GM12891 (cell line): ENCODE measurements around the gene GDF2.

Experiments
- DNase-seq: peaks from one replicate; pipeline ENCODE4 v3.0.0; 2011; ENCODE audit warnings: low spot score; ENCODE audit not compliant: insufficient read length
- FAIRE-seq: peaks from 2 replicates; lab custom pipeline; 2011; peaks lifted over from hg19 to GRCh38; lab: Jason Lieb, UNC
- PAX5 ChIP-seq: IDR thresholded peaks from 2 replicates; pipeline ENCODE4 v1.6.1; 2011; ENCODE audit warnings: low read length, moderate library complexity, mild to moderate bottlenecking; ENCODE audit not compliant: insufficient read depth, severe bottlenecking
- POLR2A ChIP-seq: IDR thresholded peaks from 2 replicates; pipeline ENCODE4 v1.6.1; 2011; ENCODE audit warnings: low read depth, low read length, control low read depth
- POLR2AphosphoS5 ChIP-seq: IDR thresholded peaks from 2 replicates; pipeline ENCODE4 v1.6.1; 2011; ENCODE audit warnings: low read depth, low read length, control low read depth
- POU2F2 ChIP-seq: IDR thresholded peaks from 2 replicates; pipeline ENCODE4 v1.6.1; 2011; ENCODE audit warnings: low read depth, mild to moderate bottlenecking, control low read depth, low read length, moderate library complexity
- SPI1 ChIP-seq: IDR thresholded peaks from 2 replicates; pipeline ENCODE4 v1.6.1; 2011; ENCODE audit warnings: low read depth, low read length, control low read depth
- TAF1 ChIP-seq: IDR thresholded peaks from 2 replicates; pipeline ENCODE4 v1.6.1; 2011; ENCODE audit warnings: low read depth, low read length, control low read depth

Gene GDF2

GRCh38 chr10:47348661-47349470, 26.6 kb downstream of the GDF2 start:
- TF ChIP-seq SPI1 (no peak), POLR2AphosphoS5 (no peak), TAF1 (no peak)
- no peak for FAIRE-seq

GRCh38 chr10:47349516-47349915, 27.3 kb downstream of the GDF2 start:
- DNase-seq (no peak), FAIRE-seq (no peak)
- TF ChIP-seq POLR2A, result no peak
- TF ChIP-seq TAF1, result no peak

More at GRCh38 chr10:47348661-47349470, 26.6 kb downstream of the GDF2 start:
- DNase-seq, result no peak

- FAIRE-seq (no peak), DNase-seq (no peak)
- TF ChIP-seq POLR2AphosphoS5 (no peak), POLR2A (no peak), SPI1 (no peak), TAF1 (no peak), POU2F2 (no peak), PAX5 (no peak)
These were observed 27.7 kb downstream of the GDF2 start for GRCh38 chr10:47349941-47350371.

GRCh38 chr10:47350671-47351640, 28.7 kb downstream of the GDF2 start:
- no peak for DNase-seq
- no peak for FAIRE-seq
- no peak for TF ChIP-seq SPI1
- no peak for TF ChIP-seq POLR2A
- TF ChIP-seq PAX5, result no peak

- no peak for DNase-seq
- no peak for FAIRE-seq
- TF ChIP-seq TAF1 (no peak), POU2F2 (no peak), POLR2A (no peak), SPI1 (no peak), PAX5 (no peak), POLR2AphosphoS5 (no peak)
These were observed 29.9 kb downstream of the GDF2 start for GRCh38 chr10:47351899-47352815.

GRCh38 chr10:47353351-47353750, 31.1 kb downstream of the GDF2 start:
- no peak for TF ChIP-seq POLR2A
- no peak for TF ChIP-seq PAX5
- no peak for TF ChIP-seq POU2F2
- TF ChIP-seq SPI1, result no peak
- TF ChIP-seq TAF1, result no peak
- no peak for TF ChIP-seq POLR2AphosphoS5
- FAIRE-seq (no peak), DNase-seq (no peak)

GRCh38 chr10:47354165-47354564, 31.9 kb downstream of the GDF2 start:
- TF ChIP-seq TAF1 (no peak), SPI1 (no peak), POLR2A (no peak), POLR2AphosphoS5 (no peak), POU2F2 (no peak), PAX5 (no peak)
- no peak for FAIRE-seq
- DNase-seq, result no peak

GRCh38 chr10:47354900-47355299, 32.6 kb downstream of the GDF2 start:
- DNase-seq (no peak), FAIRE-seq (no peak)
- no peak for TF ChIP-seq POLR2AphosphoS5
- TF ChIP-seq SPI1, result no peak
- TF ChIP-seq POU2F2, result no peak
- TF ChIP-seq TAF1, result no peak
- no peak for TF ChIP-seq POLR2A
- no peak for TF ChIP-seq PAX5

GRCh38 chr10:47356708-47357107, 34.5 kb downstream of the GDF2 start:
- no peak for FAIRE-seq
- TF ChIP-seq TAF1 (no peak), PAX5 (no peak), POLR2A (no peak), SPI1 (no peak), POLR2AphosphoS5 (no peak), POU2F2 (no peak)
- DNase-seq, result no peak

GRCh38 chr10:47357131-47357582, 34.9 kb downstream of the GDF2 start:
- TF ChIP-seq SPI1 (no peak), POLR2AphosphoS5 (no peak), TAF1 (no peak), PAX5 (no peak), POLR2A (no peak)
- FAIRE-seq (no peak), DNase-seq (no peak)
